IMR-90 (cell line): ENCODE measurements around the gene NOVA2.

Source experiments
- CEBPB ChIP-seq: IDR thresholded peaks from 2 replicates; pipeline ENCODE4 v1.6.1; 2012; ENCODE audit warnings: low read depth, low read length, improper control_type of control experiment
- CHD1 ChIP-seq: IDR thresholded peaks from 2 replicates; pipeline ENCODE4 v1.6.1; 2012; ENCODE audit warnings: low read depth, low read length, improper control_type of control experiment
- CTCF ChIP-seq: conservative IDR thresholded peaks from 2 replicates; pipeline ENCODE4 v1.5.1; 2012; ENCODE audit warnings: mild to moderate bottlenecking, low read depth, low read length, improper control_type of control experiment
- FOS ChIP-seq: fragments of 150-350 bp; IDR thresholded peaks from 2 replicates; pipeline ENCODE4 v1.6.1; 2016; ENCODE audit warnings: low read depth, low read length
- MAZ ChIP-seq: IDR thresholded peaks from 2 replicates; pipeline ENCODE4 v1.6.1; 2012; ENCODE audit warnings: low read depth, mild to moderate bottlenecking, low read length, improper control_type of control experiment, moderate library complexity, borderline replicate concordance
- NFE2L2 ChIP-seq: fragments of 150-350 bp; IDR thresholded peaks from 2 replicates; pipeline ENCODE4 v1.6.1; 2016; ENCODE audit warnings: low read depth, mild to moderate bottlenecking, low read length
- POLR2A ChIP-seq: IDR thresholded peaks from 2 replicates; pipeline ENCODE4 v1.6.1; 2012; ENCODE audit warnings: mild to moderate bottlenecking, low read depth, low read length
- RAD21 ChIP-seq: IDR thresholded peaks from 2 replicates; pipeline ENCODE4 v1.6.1; 2012; ENCODE audit warnings: low read length, improper control_type of control experiment
- RCOR1 ChIP-seq: IDR thresholded peaks from 2 replicates; pipeline ENCODE4 v1.6.1; 2012; ENCODE audit warnings: mild to moderate bottlenecking, low read length, improper control_type of control experiment; ENCODE audit not compliant: insufficient replicate concordance
- RFX5 ChIP-seq: IDR thresholded peaks from 2 replicates; pipeline ENCODE4 v1.8.0; 2012; ENCODE audit warnings: low read depth, mild to moderate bottlenecking, low read length, moderate library complexity
- SMC3 ChIP-seq: fragments of 150-350 bp; IDR thresholded peaks from 2 replicates; pipeline ENCODE4 v1.6.1; 2016; ENCODE audit warnings: low read depth, mild to moderate bottlenecking, antibody characterized with exemption, low read length, moderate library complexity
- USF2 ChIP-seq: fragments of 150-350 bp; IDR thresholded peaks from 2 replicates; pipeline ENCODE4 v1.6.1; 2017; ENCODE audit warnings: mild to moderate bottlenecking, antibody characterized with exemption, low read length, low read depth

GRCh38 chr19:45889210-45889885 is 84.3 kb downstream of the NOVA2 start:
- no peak for TF ChIP-seq CTCF
- TF ChIP-seq CEBPB = no peak
- TF ChIP-seq RCOR1 = no peak
- no peak for TF ChIP-seq POLR2A
- TF ChIP-seq RFX5 = no peak
- TF ChIP-seq USF2 = no peak
- no peak for TF ChIP-seq RAD21
- TF ChIP-seq NFE2L2 = no peak
- TF ChIP-seq SMC3 = no peak
- TF ChIP-seq FOS = no peak
- no peak for TF ChIP-seq MAZ
- TF ChIP-seq CHD1 = no peak
